ENCODE results near the gene C2orf15. TPM values are rescaled to one million over a fixed set of nuclear protein-coding genes. Genes with fewer than 3 reads are reported as not detected.

The C2orf15 gene, protein sequence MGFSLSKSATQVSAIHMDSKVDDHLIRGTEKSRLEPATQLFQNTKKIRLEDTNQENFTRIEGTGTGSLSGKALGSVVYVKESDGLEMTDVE
- 0.14 TPM in 1 of 2 replicates, not detected in the other for total RNA-seq

DNA sequence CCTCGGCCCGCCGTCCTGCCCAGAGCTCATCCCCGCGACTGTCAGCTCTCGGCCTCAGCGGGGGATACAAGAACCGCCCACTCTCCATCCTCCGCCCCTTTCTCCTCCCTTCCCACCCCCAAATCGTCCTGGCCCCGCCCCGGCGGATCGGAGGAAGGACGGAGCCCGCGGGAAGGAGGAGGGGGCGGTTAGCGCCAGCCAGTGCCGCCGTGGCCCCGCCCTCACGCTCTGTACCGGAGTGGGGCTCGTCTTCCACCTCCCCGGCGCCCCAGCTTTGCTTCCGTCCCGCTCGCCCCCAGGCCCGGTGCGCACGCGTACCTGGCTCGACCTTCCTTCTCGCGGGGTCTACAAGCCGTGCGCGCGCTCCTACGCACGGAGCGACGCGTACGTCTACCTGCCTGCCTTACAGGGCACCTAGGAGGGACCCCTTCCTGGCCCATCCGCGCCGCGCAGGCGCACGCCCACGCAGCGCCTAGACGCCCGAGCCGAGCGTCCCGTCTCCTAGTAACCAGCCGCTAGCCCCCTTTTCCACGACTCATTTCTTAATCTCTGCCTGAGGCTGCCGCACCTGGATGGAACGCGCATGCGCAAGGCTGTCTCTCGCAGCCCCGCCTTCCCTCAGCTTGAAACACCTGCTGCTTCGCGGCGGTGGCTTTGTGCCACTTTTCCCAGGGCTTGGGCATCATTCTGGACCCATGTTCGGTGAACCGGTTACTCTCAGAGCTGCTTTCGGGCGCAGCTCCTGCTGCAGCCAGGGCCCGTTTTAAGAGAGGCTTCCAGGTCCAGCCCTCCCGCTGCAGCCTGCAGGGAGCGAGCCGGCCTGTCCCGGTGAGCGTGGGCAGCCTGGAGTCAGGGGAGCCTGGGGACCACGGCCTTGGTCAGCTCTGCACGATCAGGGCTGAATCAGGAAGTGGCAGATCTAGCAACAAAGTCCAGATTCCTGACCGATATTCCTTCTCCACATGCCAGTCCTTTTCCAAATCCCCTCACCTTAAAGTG lies at the start of gene C2orf15:
C2orf15 (plus strand) TSS at position 598 of the 999 bp plus-strand sequence. CDS start 8,852 bp downstream, outside the sequence.

GRCh38 chr2:99154643-99155536 lies 13.4 kb downstream of the C2orf15 start, which contains the start of the genes LIPT1 and TSGA10:
LIPT1 (plus strand) TSS chr2:99154967; CDS start chr2:99161958, 6,991 bp downstream.
TSGA10 (minus strand) TSS chr2:99154942; CDS start chr2:99109439, 45,503 bp downstream.

GRCh38 chr2:99180755-99181623 lies 39.5 kb downstream of the C2orf15 start, which contains the start of the genes MITD1 and MRPL30:
MITD1 (minus strand) TSS chr2:99181058; CDS start chr2:99180981, 77 bp downstream.
MRPL30 (plus strand) TSS chr2:99181184; CDS start chr2:99186204, 5,020 bp downstream.

Small RNAs within 50 kb of the gene (small RNA-seq; reads per million reads assigned to genes)
- gene AC092587.1, result not detected

Other genes starting within 250 kb of the C2orf15 start
- 4.1 and 12.2 TPM in 2 replicates for gene CRACDL, start 205.5 kb upstream of the C2orf15 start, total RNA-seq
- gene TSGA10, start 13.2 kb downstream of the C2orf15 start, total RNA-seq, result 1.3 and 2.7 TPM in 2 replicates
- 4.7 and 7.8 TPM in 2 replicates for gene LIPT1, start 13.3 kb downstream of the C2orf15 start, total RNA-seq
- 29.7 and 39.1 TPM in 2 replicates for gene MITD1, start 39.4 kb downstream of the C2orf15 start, total RNA-seq
- gene MRPL30, start 39.5 kb downstream of the C2orf15 start, total RNA-seq, result 56.0 and 63.3 TPM in 2 replicates
- not detected in 2 replicates for gene LYG2, start 114.0 kb downstream of the C2orf15 start, total RNA-seq
- gene LYG1, start 159.5 kb downstream of the C2orf15 start, total RNA-seq, result 0.27 and 0.57 TPM in 2 replicates
- gene TXNDC9, start 194.6 kb downstream of the C2orf15 start, total RNA-seq, result 133 and 148 TPM in 2 replicates
- 50.8 and 56.3 TPM in 2 replicates for gene EIF5B, start 195.7 kb downstream of the C2orf15 start, total RNA-seq